HG02623 (cell line): ENCODE results near the gene EFHC1.
"Not testable (repeated sequence)": the region's sequence is repeated elsewhere in the genome, so short reads cannot be mapped to it uniquely, and the experiment has no call there.

ENCODE experiments used
- ATAC-seq: cut with Tn5 transposase; IDR thresholded peaks from one replicate; pipeline ENCODE4 v1.9.1; 2021; ENCODE audit warnings: moderate library complexity; ENCODE audit not compliant: unreplicated experiment

The EFHC1 gene

DNA sequence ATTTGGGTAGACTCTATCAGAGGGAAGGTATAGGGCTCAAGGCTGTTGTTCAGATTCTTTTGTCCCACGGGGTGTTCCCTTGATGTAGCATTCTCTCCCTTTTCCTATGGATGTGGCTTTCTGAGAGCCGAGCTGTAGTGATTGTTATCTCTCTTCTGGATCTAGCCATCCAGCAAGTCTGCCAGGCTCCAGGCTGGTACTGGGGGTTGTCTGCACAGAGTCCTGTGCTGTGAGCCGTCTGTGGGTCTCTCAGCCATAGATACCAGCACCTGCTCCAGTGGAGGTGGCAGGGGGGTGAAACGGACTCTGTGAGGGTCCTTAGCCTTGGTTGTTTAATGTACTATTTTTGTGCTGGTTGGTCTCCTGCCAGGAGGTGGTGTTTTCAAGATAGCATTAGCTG lies 13.2 kb downstream of the EFHC1 start:
- not testable (repeated sequence) for ATAC-seq

DNA sequence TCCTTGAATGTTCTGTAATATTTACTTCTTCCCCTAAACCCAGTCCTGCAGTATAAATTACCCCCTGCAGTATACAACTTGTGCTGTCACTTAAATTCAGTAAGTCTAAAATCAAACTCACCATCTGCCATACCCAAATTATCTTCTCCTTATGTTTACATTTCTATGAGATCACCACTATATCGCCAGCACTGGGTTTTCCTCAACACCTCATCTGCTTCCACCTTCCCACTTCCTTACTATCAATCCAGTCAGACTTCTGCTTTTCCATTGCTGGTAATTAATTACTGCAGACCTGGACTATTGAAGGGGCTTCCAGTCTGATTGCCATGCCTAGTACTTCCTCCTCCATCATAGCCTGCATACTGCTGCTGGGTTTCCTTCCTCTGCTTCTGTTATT lies 15.2 kb downstream of the EFHC1 start:
- no peak for ATAC-seq

DNA sequence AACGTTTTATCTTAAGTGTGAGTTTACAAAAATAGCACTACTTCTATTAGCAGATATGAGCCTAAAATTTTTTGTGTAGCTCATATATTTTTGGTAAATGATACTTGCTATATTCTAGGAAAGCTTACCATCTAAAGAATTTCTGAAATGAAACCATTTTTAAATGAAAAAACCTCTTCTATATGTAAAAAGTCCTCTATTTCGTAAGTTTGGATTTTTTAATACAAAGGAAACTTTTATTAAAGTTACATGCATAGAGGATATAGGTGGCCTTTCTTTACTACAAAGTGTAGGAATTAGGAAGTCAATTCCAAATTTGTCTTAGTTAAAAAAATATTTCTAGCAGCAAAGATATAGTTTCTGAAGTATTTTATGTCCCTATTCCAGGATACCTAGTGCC lies 18.8 kb downstream of the EFHC1 start:
- ATAC-seq = no peak

GRCh38 chr6:52454556-52454955 lies 34.4 kb downstream of the EFHC1 start:
- ATAC-seq = no peak

DNA sequence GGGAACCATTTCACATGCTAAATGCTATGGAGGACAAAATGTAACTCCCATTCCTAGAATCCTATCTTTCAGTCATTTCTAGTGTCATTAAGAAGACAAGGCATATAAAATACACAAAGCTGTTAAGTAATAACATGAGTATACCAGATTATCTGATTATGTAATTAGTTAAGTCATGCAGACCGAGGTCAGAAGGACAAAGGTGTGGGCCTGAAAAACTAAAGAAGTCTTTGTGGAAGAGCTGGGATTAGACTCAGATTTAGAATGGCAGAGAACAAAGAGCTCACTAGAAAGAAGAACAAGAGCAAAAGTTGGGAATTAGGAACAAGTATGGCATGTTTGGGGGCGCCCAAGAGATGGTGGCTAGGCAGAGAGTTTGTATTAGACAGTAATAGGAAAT lies 37.0 kb downstream of the EFHC1 start:
- no peak for ATAC-seq

DNA sequence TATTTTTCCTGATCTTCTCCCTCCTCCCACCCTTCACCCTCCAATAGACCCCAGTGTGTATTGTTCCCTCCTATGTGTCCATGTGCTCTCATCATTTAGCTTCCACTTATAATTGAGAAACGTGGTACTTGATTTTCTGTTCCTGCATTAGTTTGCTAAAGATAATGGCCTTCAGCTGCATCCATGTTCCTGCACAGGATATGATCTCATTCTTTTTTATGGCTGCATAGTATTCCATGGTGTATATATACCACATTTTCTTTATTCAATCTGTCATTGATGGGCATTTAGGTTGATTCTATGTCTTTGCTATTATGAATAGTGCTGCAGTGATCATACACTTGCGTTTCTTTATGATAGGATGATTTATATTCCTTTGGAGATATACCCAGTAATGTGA lies 41.1 kb downstream of the EFHC1 start:
- not testable (repeated sequence) for ATAC-seq

GRCh38 chr6:52474173-52474572 lies 54.0 kb downstream of the EFHC1 start:
- no peak for ATAC-seq

- ATAC-seq = no peak
Observed at GRCh38 chr6:52475307-52475706, 55.2 kb downstream of the EFHC1 start.

GRCh38 chr6:52482903-52483670 lies 62.9 kb downstream of the EFHC1 start:
- ATAC-seq = no peak

- no peak for ATAC-seq
Observed at GRCh38 chr6:52483671-52484003, 63.5 kb downstream of the EFHC1 start.

DNA sequence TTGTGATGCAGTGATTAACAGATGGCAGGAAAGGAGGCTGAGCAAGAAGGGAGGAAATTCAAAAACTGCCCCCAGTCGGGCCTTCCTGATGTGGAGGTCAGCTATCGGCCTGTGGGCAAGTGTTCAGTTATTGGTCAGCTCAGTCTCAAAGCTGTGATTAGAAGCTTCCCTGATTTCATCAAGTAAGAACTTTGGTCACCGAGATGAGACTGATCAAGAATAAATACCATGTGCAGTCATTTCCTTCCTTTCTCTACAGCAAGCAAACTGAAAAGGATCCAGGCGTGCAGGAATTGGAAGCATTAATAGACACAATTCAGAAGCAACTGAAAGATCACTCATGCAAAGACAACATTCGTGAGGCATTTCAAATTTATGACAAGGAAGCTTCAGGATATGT lies 69.7 kb downstream of the EFHC1 start:
- ATAC-seq = no peak

GRCh38 chr6:52491203-52492069 lies 71.3 kb downstream of the EFHC1 start:
- peak; percentile 59 for ATAC-seq

DNA sequence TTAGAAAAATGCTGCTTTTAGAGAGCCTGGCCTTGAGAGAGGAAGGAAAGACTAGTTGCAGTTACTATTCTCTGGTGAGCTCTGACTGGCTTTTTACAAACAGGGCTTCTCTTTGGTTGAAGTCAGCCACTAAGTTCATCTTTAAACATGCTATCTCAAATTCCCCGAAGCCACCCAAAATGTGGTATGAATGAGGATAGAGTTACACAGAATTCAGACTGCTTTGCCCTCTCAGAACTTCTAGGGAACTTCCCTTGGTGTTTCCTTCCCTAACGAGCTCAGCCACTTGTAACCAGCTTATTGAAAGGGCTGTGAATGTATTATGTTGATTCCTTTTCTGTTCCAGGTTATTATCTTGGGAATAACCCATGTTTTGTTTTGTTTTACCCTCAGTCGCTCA lies 73.5 kb downstream of the EFHC1 start:
- no peak for ATAC-seq

- ATAC-seq = no peak
Observed at GRCh38 chr6:52494298-52495072, 74.3 kb downstream of the EFHC1 start.

DNA sequence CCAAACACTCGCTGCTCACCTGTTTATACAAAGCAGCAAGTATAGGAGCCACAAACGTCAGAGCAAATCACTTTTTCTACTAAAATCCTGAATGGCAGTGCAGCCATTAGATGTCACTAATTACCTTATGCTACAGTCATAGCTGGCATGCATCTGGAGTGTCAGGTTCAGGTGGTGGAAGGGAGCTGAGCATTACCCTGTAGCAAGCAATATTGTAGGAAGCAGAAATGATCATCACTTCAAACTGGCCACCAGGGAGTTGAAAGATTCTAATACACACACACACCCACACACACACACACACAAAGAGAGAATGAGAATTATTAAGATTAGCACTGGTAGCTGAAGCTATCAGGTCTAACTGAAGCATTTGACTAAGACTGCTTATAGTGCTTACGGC lies 75.8 kb downstream of the EFHC1 start:
- no peak for ATAC-seq

- no peak for ATAC-seq
Observed at GRCh38 chr6:52496631-52497030, 76.5 kb downstream of the EFHC1 start.

DNA sequence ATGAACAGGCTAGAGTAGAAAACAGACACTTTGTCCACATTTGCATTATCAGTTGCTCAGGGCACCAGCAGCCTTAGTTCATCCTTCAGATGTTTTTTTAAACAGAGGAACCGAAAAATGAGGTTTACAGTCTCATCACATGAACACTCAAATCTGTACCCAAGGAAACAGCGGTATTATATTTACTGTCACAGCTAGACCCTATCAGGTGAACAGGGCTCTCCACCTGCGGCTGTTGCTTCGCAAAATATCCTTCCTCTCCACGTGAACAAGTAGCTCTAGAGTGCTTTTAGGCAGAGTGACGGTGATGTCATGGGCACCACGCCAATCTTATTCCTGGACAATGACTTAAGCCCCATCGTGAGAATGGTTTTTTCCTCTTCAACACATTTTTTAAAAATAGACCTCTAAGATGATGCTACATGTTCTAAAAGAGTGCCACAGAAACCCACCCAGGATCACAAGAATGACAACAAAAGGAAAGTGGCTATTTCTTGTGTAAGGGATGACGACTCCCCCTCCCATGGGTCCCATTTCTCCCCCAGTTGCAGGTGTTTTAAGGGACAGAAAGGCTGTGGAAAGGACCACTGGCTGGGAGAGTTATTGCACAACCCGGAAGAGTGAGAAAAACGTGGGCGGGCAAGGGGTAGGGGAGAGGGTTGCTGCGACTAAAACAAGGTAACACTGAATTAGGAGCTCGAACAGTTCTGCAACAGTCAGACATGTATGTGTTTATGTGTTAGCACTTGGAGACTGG lies 77.7 kb downstream of the EFHC1 start:
- peak; percentile 81 for ATAC-seq

DNA sequence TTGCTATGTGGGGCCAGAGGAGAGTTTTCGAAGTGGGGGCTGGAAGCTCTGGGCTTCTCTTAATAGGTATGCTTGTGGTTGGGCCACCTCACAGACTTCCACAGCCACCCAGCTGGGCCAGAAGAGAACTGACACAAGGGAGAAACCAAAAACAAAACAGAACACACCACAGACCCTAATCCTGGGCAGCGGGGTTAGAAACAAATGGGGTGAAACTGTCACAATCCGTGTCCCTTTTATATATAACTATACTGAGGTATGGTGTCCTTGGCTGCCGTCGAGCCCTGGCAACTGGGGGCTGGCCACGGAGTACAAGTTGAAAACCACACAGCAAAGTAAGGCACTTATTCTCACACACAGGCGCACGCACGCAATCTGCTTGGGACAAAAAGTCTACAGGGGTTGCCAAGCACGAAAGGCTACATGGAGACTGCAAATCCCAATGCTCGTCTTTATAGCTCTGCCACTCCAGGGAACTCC lies 78.4 kb downstream of the EFHC1 start:
- ATAC-seq = peak; percentile 46

- no peak for ATAC-seq
Observed at GRCh38 chr6:52499026-52499425, 78.9 kb downstream of the EFHC1 start.

DNA sequence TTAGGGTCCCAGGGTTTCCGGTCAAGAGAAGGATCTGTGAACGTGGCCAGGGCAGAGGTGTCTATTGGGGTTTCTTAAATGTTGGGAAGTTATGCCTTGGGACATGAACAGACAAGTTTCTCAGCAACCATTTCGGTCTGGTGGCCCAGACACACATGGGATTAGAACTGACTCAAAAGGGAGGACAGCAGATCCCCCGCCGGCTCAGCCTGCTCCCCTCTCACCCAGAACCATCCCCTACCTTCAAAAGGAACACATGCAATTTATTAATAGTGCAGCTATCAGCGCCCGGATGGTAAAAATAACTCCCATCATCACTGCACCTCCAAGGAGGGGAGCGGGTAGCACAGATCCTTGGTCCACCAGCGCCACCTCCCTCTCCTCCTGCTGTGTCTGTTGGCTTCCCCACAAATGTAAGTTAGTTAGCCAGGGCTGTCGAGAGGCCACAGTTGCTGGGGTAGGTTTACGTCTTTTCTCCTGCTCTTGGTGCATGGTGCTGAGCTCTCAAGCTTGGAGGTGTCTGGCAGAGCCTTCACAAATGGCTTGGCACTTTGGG lies 79.6 kb downstream of the EFHC1 start:
- ATAC-seq = no peak
